ENCODE results near the gene REEP5.

Gene REEP5

GRCh38 chr5:112833971-112834370 lies 88.1 kb downstream of the REEP5 start:
- H3K9me3 Mint-ChIP-seq: no peaks in the 10 kb centered on the region
- no peaks in the 10 kb centered on the region for H3K4me1 Mint-ChIP-seq
- H3K27ac Mint-ChIP-seq: no peak overlapping the region
- no peaks in the 10 kb centered on the region for H3K27me3 Mint-ChIP-seq (ENCODE audit: low read depth)
- no peak overlapping the region for H3K4me3 Mint-ChIP-seq
- TF ChIP-seq, protein P1, sequence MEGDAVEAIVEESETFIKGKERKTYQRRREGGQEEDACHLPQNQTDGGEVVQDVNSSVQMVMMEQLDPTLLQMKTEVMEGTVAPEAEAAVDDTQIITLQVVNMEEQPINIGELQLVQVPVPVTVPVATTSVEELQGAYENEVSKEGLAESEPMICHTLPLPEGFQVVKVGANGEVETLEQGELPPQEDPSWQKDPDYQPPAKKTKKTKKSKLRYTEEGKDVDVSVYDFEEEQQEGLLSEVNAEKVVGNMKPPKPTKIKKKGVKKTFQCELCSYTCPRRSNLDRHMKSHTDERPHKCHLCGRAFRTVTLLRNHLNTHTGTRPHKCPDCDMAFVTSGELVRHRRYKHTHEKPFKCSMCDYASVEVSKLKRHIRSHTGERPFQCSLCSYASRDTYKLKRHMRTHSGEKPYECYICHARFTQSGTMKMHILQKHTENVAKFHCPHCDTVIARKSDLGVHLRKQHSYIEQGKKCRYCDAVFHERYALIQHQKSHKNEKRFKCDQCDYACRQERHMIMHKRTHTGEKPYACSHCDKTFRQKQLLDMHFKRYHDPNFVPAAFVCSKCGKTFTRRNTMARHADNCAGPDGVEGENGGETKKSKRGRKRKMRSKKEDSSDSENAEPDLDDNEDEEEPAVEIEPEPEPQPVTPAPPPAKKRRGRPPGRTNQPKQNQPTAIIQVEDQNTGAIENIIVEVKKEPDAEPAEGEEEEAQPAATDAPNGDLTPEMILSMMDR (IDR thresholded peaks at IDR 0.05; ENCODE audit: unreplicated experiment in 3 of 3): no peak
- peaks cover 72% of the 10 kb centered on the region for H3K36me3 Mint-ChIP-seq (ENCODE audit: low read depth)

GRCh38 chr5:112830378-112830777 lies 91.6 kb downstream of the REEP5 start:
- no peak overlapping the region for H3K4me3 Mint-ChIP-seq
- H3K27me3 Mint-ChIP-seq (ENCODE audit: low read depth): no peaks in the 10 kb centered on the region
- H3K27ac Mint-ChIP-seq: no peak overlapping the region
- H3K36me3 Mint-ChIP-seq (ENCODE audit: low read depth): peaks cover 74% of the 10 kb centered on the region
- no peaks in the 10 kb centered on the region for H3K4me1 Mint-ChIP-seq
- H3K9me3 Mint-ChIP-seq: no peaks in the 10 kb centered on the region
- TF ChIP-seq, protein P1 (IDR thresholded peaks at IDR 0.05; ENCODE audit: unreplicated experiment in 3 of 3): no peak
